Right hindlimb (tissue), 1 donor: ENCODE results near the gene RGS7.
"Not testable (repeated sequence)": the region's sequence is repeated elsewhere in the genome, so short reads cannot be mapped to it uniquely, and the experiment has no call there.

Source experiments
- DNase-seq: peaks from one replicate; pipeline ENCODE4 v3.0.0-alpha.2; 2018

The RGS7 gene

GRCh38 chr1:240816472-240816871, 540.5 kb downstream of the RGS7 start:
- DNase-seq, result no peak

GRCh38 chr1:240813720-240814119, 543.3 kb downstream of the RGS7 start:
- DNase-seq, result no peak

GRCh38 chr1:240811256-240811655, 545.7 kb downstream of the RGS7 start:
- no peak for DNase-seq

GRCh38 chr1:240808381-240808780, 548.6 kb downstream of the RGS7 start:
- no peak for DNase-seq

GRCh38 chr1:240806200-240806745, 550.7 kb downstream of the RGS7 start:
- DNase-seq, result no peak

- no peak for DNase-seq
These were observed 552.5 kb downstream of the RGS7 start for GRCh38 chr1:240804475-240804874.

- DNase-seq, result no peak
These were observed 553.9 kb downstream of the RGS7 start for GRCh38 chr1:240803151-240803550.

GRCh38 chr1:240802271-240802670, 554.7 kb downstream of the RGS7 start:
- no peak for DNase-seq

GRCh38 chr1:240801442-240801841, 555.6 kb downstream of the RGS7 start:
- no peak for DNase-seq

- no peak for DNase-seq
These were observed 556.7 kb downstream of the RGS7 start for GRCh38 chr1:240800291-240800690.

GRCh38 chr1:240797050-240797449, 560.0 kb downstream of the RGS7 start:
- no peak for DNase-seq

- no peak for DNase-seq
These were observed 562.8 kb downstream of the RGS7 start for GRCh38 chr1:240794046-240794843.

GRCh38 chr1:240792915-240793529, 564.0 kb downstream of the RGS7 start:
- DNase-seq, result no peak

GRCh38 chr1:240790856-240791255, 566.1 kb downstream of the RGS7 start:
- DNase-seq, result no peak

- no peak for DNase-seq
These were observed 570.1 kb downstream of the RGS7 start for GRCh38 chr1:240786880-240787279.

- DNase-seq, result no peak
These were observed 572.2 kb downstream of the RGS7 start for GRCh38 chr1:240784776-240785175.

- not testable (repeated sequence) for DNase-seq
These were observed 573.3 kb downstream of the RGS7 start for GRCh38 chr1:240783728-240784137.

GRCh38 chr1:240776237-240776636, 580.8 kb downstream of the RGS7 start:
- no peak for DNase-seq

GRCh38 chr1:240772131-240772530, 584.9 kb downstream of the RGS7 start:
- no peak for DNase-seq

GRCh38 chr1:240771450-240771849, 585.6 kb downstream of the RGS7 start:
- no peak for DNase-seq

GRCh38 chr1:240768979-240769378, 588.0 kb downstream of the RGS7 start:
- no peak for DNase-seq

- no peak for DNase-seq
These were observed 590.2 kb downstream of the RGS7 start for GRCh38 chr1:240766831-240767230.

GRCh38 chr1:240765732-240766363, 591.2 kb downstream of the RGS7 start:
- DNase-seq, result no peak

- DNase-seq, result no peak
These were observed 593.2 kb downstream of the RGS7 start for GRCh38 chr1:240763771-240764170.
